C4-2B (cell line): Measurements from ENCODE around the gene MAML3.

Experiments
- CTCF ChIP-seq: fragments of 450-650 bp; conservative IDR thresholded peaks from 2 replicates; pipeline ENCODE4 v1.5.1; 2017; ENCODE audit warnings: mild to moderate bottlenecking
- ZFX ChIP-seq: fragments of 450-650 bp; IDR thresholded peaks from 2 replicates; pipeline ENCODE4 v1.6.1; 2017

GRCh38 chr4:139808381-139808807 lies 345.6 kb downstream of the MAML3 start:
- TF ChIP-seq CTCF (no peak), ZFX (no peak)
